WTC11 (cell line): ENCODE results near the gene SPATS2. TPM values are rescaled to one million over a fixed set of nuclear protein-coding genes. Genes with fewer than 3 reads are reported as not detected.

ENCODE experiments used
- ATAC-seq: fragments of 200-7000 bp; cut with Tn5 transposase; 2 replicates; pipeline ENCODE4 v1.10.0; 2021; ENCODE audit warnings: mild to moderate bottlenecking, moderate library complexity
- CTCF ChIA-PET: fragments of 300-600 bp; sonication (Branson Sonifier 250); formaldehyde crosslinking; loops from one replicate; lab custom pipeline; 2021; ENCODE audit warnings: antibody characterized with exemption; lab: Charles Lee
- POLR2A ChIA-PET: fragments of 350-600 bp; sonication (Branson Sonifier 250); formaldehyde crosslinking; loops from one replicate; lab custom pipeline; 2021; ENCODE audit warnings: antibody characterized with exemption; lab: Charles Lee
- DNase-seq: peaks from one replicate; pipeline ENCODE4 v3.0.0; 2021; ENCODE audit warnings: low spot score
- H3K27ac Mint-ChIP-seq: 2 replicates; pipeline ENCODE4 v1.8.0; 2021; ENCODE audit warnings: mixed read lengths
- H3K27me3 Mint-ChIP-seq: 2 replicates; pipeline ENCODE4 v1.8.0; 2021; ENCODE audit warnings: low read depth, mild to moderate bottlenecking, moderate library complexity, mixed read lengths
- H3K36me3 Mint-ChIP-seq: 2 replicates; pipeline ENCODE4 v1.8.0; 2021; ENCODE audit warnings: mixed read lengths
- H3K4me1 Mint-ChIP-seq: 2 replicates; pipeline ENCODE4 v1.8.0; 2022; ENCODE audit warnings: mixed read lengths
- H3K4me3 Mint-ChIP-seq: 2 replicates; pipeline ENCODE4 v1.8.0; 2021; ENCODE audit warnings: mild to moderate bottlenecking, moderate library complexity, mixed read lengths
- H3K9me3 Mint-ChIP-seq: 2 replicates; pipeline ENCODE4 v1.8.0; 2021; ENCODE audit warnings: mixed read lengths
- ATF3 ChIP-seq: sonication (generic); formaldehyde crosslinking; conservative IDR thresholded peaks from 2 replicates; pipeline ENCODE4 v1.8.1; 2022; ENCODE audit warnings: mild to moderate bottlenecking, missing genetic modification reagents
- CTCF ChIP-seq: fragments of 200-600 bp; IDR thresholded peaks from 2 replicates; pipeline ENCODE4 v1.8.0; 2022; ENCODE audit warnings: antibody characterized with exemption
- E2F1 ChIP-seq: sonication (generic); formaldehyde crosslinking; IDR thresholded peaks from 2 replicates; pipeline ENCODE4 v1.8.0; 2022; ENCODE audit warnings: mild to moderate bottlenecking, missing genetic modification reagents
- E2F5 ChIP-seq: sonication (generic); formaldehyde crosslinking; IDR thresholded peaks from 2 replicates; pipeline ENCODE4 v1.8.1; 2022; ENCODE audit warnings: mild to moderate bottlenecking, moderate library complexity, missing genetic modification reagents
- ETV6 ChIP-seq: sonication (generic); formaldehyde crosslinking; IDR thresholded peaks from 2 replicates; pipeline ENCODE4 v1.8.1; 2022; ENCODE audit warnings: mild to moderate bottlenecking, missing genetic modification reagents
- FOXJ3 ChIP-seq: sonication (generic); formaldehyde crosslinking; IDR thresholded peaks from 2 replicates; pipeline ENCODE4 v1.9.0; 2021; ENCODE audit warnings: missing genetic modification reagents, mild to moderate bottlenecking, borderline replicate concordance
- FOXK1 ChIP-seq: sonication (generic); formaldehyde crosslinking; IDR thresholded peaks from 2 replicates; pipeline ENCODE4 v1.8.0; 2022; ENCODE audit warnings: mild to moderate bottlenecking, moderate library complexity, missing genetic modification reagents
- GTF2I ChIP-seq: fragments of 250-450 bp; sonication (Bioruptor Pico); conservative IDR thresholded peaks from 2 replicates; pipeline ENCODE4 v1.4.0; 2021; ENCODE audit warnings: mild to moderate bottlenecking
- MYBL2 ChIP-seq: sonication (generic); formaldehyde crosslinking; IDR thresholded peaks from 2 replicates; pipeline ENCODE4 v1.8.1; 2023; ENCODE audit warnings: mild to moderate bottlenecking, moderate library complexity, missing genetic modification reagents
- NFATC4 ChIP-seq: fragments of 250-450 bp; sonication (Bioruptor Pico); IDR thresholded peaks from 2 replicates; pipeline ENCODE4 v1.9.0; 2021; ENCODE audit warnings: mild to moderate bottlenecking
- NFYB ChIP-seq: sonication (generic); formaldehyde crosslinking; conservative IDR thresholded peaks from 2 replicates; pipeline ENCODE4 v1.8.0; 2022; ENCODE audit warnings: low read depth, missing genetic modification reagents
- PRDM15 ChIP-seq: sonication (generic); formaldehyde crosslinking; IDR thresholded peaks from 2 replicates; pipeline ENCODE4 v1.8.0; 2022; ENCODE audit warnings: missing genetic modification reagents
- RORB ChIP-seq: fragments of 250-450 bp; sonication (Bioruptor Pico); IDR thresholded peaks from 2 replicates; pipeline ENCODE4 v1.9.0; 2021; ENCODE audit warnings: mild to moderate bottlenecking
- TEAD1 ChIP-seq: sonication (generic); formaldehyde crosslinking; IDR thresholded peaks from 2 replicates; pipeline ENCODE4 v1.8.0; 2022; ENCODE audit warnings: mild to moderate bottlenecking, missing genetic modification reagents
- ZMAT4 ChIP-seq: fragments of 250-450 bp; sonication (Bioruptor Pico); IDR thresholded peaks from 2 replicates; pipeline ENCODE4 v1.9.0; 2021; ENCODE audit warnings: mild to moderate bottlenecking
- total RNA-seq: library from RNA; stranded (reverse); gene quantifications from 3 replicates; pipeline ENCODE4 v1.2.3, GENCODE V29; 2021

The SPATS2 gene
- total RNA-seq, 1 experiment from 2014 or later, result 25.9 TPM

GRCh38 chr12:49355913-49356312 lies 11.3 kb upstream of the SPATS2 start:
- DNase-seq, result no peak
- CTCF ChIA-PET, result interaction anchor here (1.4 to 6.8 kb wide), 7 partner anchors 8 to 171 kb away, joined by 3 to 141 read pairs (median 25); partner anchors contain the start of genes C1QL4 and DNAJC22
- POLR2A ChIA-PET, result no interaction called here

GRCh38 chr12:49357103-49357678 lies 10.1 kb upstream of the SPATS2 start:
- ATAC-seq, result no peak
- Mint-ChIP-seq H3K36me3 (no peaks in the 10 kb centered on the region), H3K4me3 (no peak overlapping the region), H3K27ac (no peak overlapping the region), H3K27me3 (peaks cover 3% of the 10 kb centered on the region; the same call in 1 of the 2 replicates), H3K4me1 (no peaks in the 10 kb centered on the region), H3K9me3 (no peaks in the 10 kb centered on the region)
- ChIA-PET POLR2A (interaction anchor here (0.7 kb wide), 1 partner anchor 175 kb away, joined by 4 read pairs; no protein-coding TSS in a partner anchor), CTCF (interaction anchor here (0.6 to 6.8 kb wide), 29 partner anchors 10 to 384 kb away, joined by 3 to 141 read pairs (median 4); partner anchors contain the start of genes C1QL4, DNAJC22, PRPH and SPATS2)
- TF ChIP-seq CTCF, result peak; percentile 37; the same call in 1 of the 2 replicates
- TF ChIP-seq NFATC4 (CRISPR knock-in tag), result no peak
- no peak for DNase-seq

More at GRCh38 chr12:49355913-49356312, 11.3 kb upstream of the SPATS2 start:
- H3K36me3 Mint-ChIP-seq, result no peaks in the 10 kb centered on the region
- no peak overlapping the region for H3K4me3 Mint-ChIP-seq
- no peaks in the 10 kb centered on the region for H3K4me1 Mint-ChIP-seq
- H3K27me3 Mint-ChIP-seq, result peaks cover 7% of the 10 kb centered on the region; the same call in 1 of the 2 replicates
- no peaks in the 10 kb centered on the region for H3K9me3 Mint-ChIP-seq
- ATAC-seq, result no peak
- TF ChIP-seq TEAD1 (no peak), GTF2I (0 out of 2 replicates have a peak, but pooled peaks have one; percentile 45)
- H3K27ac Mint-ChIP-seq, result no peak overlapping the region

- peak; percentile 67 for DNase-seq
- no peaks in the 10 kb centered on the region for H3K4me1 Mint-ChIP-seq
These were observed 8.7 kb upstream of the SPATS2 start for GRCh38 chr12:49358483-49359141.

More at GRCh38 chr12:49358483-49359141, 8.7 kb upstream of the SPATS2 start:
- Mint-ChIP-seq H3K36me3 (no peaks in the 10 kb centered on the region), H3K27ac (no peak overlapping the region), H3K9me3 (no peaks in the 10 kb centered on the region), H3K27me3 (peaks cover 3% of the 10 kb centered on the region; the same call in 1 of the 2 replicates), H3K4me3 (no peak overlapping the region)
- ChIA-PET CTCF (interaction anchor here (0.5 to 6.8 kb wide), 54 partner anchors 8 to 803 kb away, joined by 3 to 141 read pairs (median 4); partner anchors contain the start of genes C1QL4, DNAJC22, FAM186B and KCNH3), POLR2A (interaction anchor here (0.9 to 1.2 kb wide), 2 partner anchors 27 to 155 kb away, joined by 3 to 5 read pairs; no protein-coding TSS in a partner anchor)
- peak; percentile 99 for ATAC-seq
- no peak for TF ChIP-seq ATF3 (CRISPR knock-in tag)
- peak; percentile 65 for TF ChIP-seq CTCF
- no peak for TF ChIP-seq TEAD1
- no peak for TF ChIP-seq FOXK1
- TF ChIP-seq ZMAT4 (CRISPR knock-in tag), result no peak
- TF ChIP-seq RORB, result no peak
- no peak for TF ChIP-seq NFYB (CRISPR knock-in tag)
- TF ChIP-seq FOXJ3, result no peak
- TF ChIP-seq ETV6 (CRISPR knock-in tag), result no peak
- TF ChIP-seq PRDM15, result peak; percentile 47; the same call in 1 of the 2 replicates
- no peak for TF ChIP-seq E2F5 (CRISPR knock-in tag)
- TF ChIP-seq E2F1 (CRISPR knock-in tag), result no peak
- TF ChIP-seq MYBL2 (CRISPR knock-in tag), result no peak
